Motor neuron (in vitro differentiated cells): ENCODE results near the gene RAB3GAP1. TPM values are rescaled to one million over a fixed set of nuclear protein-coding genes. Genes with fewer than 3 reads are reported as not detected.

Source experiments
- ATAC-seq, 8 experiments: fragments of 200-7000 bp; cut with Tn5 transposase; replicated peaks in 6 of 8; 2 replicates each; pipeline ENCODE4 v1.8.0; 2021; ENCODE audit warnings: mild to moderate bottlenecking in 8 of 8, moderate library complexity in 8 of 8
- H3K27ac ChIP-seq, 2 donors: fragments of 250-450 bp; sonication (Bioruptor Pico); 2 replicates each; pipeline ENCODE4 v1.9.0; 2021; ENCODE audit warnings: antibody characterized with exemption in 2 of 2, mild to moderate bottlenecking in 2 of 2, moderate library complexity in 1 of 2
- H3K4me1 ChIP-seq, 2 donors: fragments of 250-450 bp; sonication (Bioruptor Pico); replicated peaks in 1 of 2; 2 replicates each; pipeline ENCODE4 v1.6.1; 2021; ENCODE audit warnings: antibody characterized with exemption in 2 of 2, mild to moderate bottlenecking in 2 of 2, moderate library complexity in 1 of 2
- H3K4me3 ChIP-seq, 5 donors: fragments of 250-450 bp; sonication (Bioruptor Pico); 2 replicates each; pipeline ENCODE4 v1.9.0; 2021; ENCODE audit warnings: antibody characterized with exemption in 5 of 5, mild to moderate bottlenecking in 5 of 5, moderate library complexity in 4 of 5
- WGBS, 10 experiments: fragments of 450-650 bp; shearing (Covaris generic); methylation state at CpG; one replicate each; pipeline ENCODE4 v1.0.0; 2022; 5-methylcytosine and 5-hydroxymethylcytosine counted together
- in situ Hi-C, 9 experiments: fragments of 400-800 bp; cut with MboI; loops; one replicate each; pipeline ENCODE4 v1.15.0; 2021; ENCODE audit warnings: low sequenced_read_pairs in 9 of 9, low pct_unique_long_range_greater_than_20kb in 2 of 9; ENCODE audit not compliant: unreplicated experiment in 9 of 9
- total RNA-seq, 8 experiments: library from RNA; unstranded; fragments of 300-600 nt; gene quantifications; 2 replicates each; pipeline versions ENCODE4 v1.2.3 to v1.2.4, GENCODE V29; 2022

RAB3GAP1 gene
- total RNA-seq, 8 experiments from 2014 or later, result 28.1 to 56.5 (median 39.2) TPM

DNA sequence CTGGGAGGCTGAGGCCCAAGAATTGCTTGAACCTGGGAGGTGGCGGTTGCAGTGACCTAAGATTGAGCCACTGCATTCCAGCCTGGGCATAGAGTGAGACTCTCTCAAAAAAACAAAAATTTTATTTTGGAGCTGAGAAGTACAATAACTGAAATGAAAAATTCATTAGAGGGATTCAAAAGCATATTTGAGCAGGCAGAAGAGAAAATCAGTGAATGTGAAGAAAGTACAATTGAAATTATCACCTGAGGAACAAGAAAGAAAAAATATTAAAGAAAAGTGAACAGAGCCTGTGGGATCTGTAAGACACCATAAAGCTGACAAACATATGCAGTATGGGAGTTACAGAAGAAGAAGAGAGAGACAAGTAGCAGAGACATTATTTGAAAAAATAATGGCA lies 137.1 kb downstream of the RAB3GAP1 start:
- Histone ChIP-seq H3K27ac (no peak overlapping the region), H3K4me1 (no peaks in the 10 kb centered on the region), H3K4me3 (no peak overlapping the region)
- WGBS, 10 experiments, result 60 to 100% (median 100%) methylated on average over 1 of the region's 1 CpG; no CpG with 5 or more reads in 3 of the 10 experiments
- in situ Hi-C loops, result no loop called here
- ATAC-seq, result no peak

DNA sequence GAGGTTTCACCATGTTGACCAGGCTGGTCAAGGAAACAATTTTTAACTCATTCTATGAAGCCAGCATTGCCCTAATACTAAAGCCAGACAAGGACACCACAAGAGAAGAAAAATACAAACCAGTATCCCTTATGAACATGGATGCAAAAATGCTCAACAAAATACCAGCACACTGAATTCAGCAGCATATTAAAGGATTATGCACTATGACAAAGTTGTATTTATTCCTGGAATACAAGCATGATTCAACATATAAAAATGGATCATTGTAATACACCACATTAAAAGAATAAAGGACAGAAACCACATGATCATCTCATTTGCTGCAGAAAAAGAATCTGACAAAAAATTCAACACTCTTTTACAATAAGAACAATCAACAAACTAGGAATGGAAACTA lies 138.7 kb downstream of the RAB3GAP1 start:
- Histone ChIP-seq H3K4me1 (no peaks in the 10 kb centered on the region), H3K27ac (no peak overlapping the region), H3K4me3 (no peak overlapping the region)
- ATAC-seq, result no peak
- in situ Hi-C loops, result no loop called here

DNA sequence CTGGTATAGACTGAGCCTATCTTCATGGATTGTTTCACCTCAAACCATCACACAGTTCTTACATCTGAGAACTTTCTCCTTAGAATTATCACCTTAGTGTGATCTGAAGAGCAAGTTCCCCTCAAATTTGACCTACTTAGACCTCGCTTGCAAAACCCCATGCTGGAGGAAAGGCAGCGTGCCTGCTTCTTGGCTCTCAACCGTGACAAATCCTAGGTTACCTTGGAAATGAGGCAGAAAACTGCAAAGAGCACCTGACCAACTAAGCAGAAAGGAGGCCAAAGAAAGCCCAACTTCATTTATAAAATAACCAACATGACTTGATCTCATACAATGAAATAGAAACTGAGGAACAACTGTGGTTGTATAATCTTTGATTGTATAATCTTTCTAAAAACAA lies 146.4 kb downstream of the RAB3GAP1 start:
- in situ Hi-C loops, result no loop called here
- WGBS, 10 experiments, result 40 to 100% (median 85%) methylated on average over 1 to 3 of the region's 3 CpGs; no CpG with 5 or more reads in 2 of the 10 experiments
- no peak overlapping the region for H3K4me3 ChIP-seq

GRCh38 chr2:135202751-135203150 lies 150.7 kb downstream of the RAB3GAP1 start:
- Histone ChIP-seq H3K4me1 (no peaks in the 10 kb centered on the region), H3K4me3 (no peak overlapping the region), H3K27ac (no peak overlapping the region)
- no peak for ATAC-seq
- in situ Hi-C loops, result no loop called here

More for the DNA sequence above, 146.4 kb downstream of the RAB3GAP1 start:
- Histone ChIP-seq H3K27ac (no peak overlapping the region), H3K4me1 (no peaks in the 10 kb centered on the region)
- no peak for ATAC-seq

DNA sequence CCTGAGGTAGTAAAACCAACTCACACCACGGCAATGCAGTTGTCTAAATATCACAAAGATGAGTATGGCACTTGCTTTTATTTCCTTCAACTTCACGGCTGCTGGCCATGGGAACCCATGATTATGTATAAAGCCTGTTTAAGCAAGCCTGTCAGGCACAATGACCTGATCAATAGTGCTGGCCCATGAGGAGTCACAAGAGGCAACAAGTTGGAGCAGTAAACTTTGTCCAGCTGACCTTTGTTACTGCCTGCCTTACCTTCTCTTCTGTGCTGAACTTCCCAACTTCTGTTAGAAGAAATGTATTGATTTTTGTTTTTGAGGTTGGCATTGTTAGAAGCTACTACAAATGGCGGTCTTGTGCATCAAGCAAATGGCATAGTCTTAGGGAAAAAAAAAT lies 151.9 kb downstream of the RAB3GAP1 start:
- no peak for ATAC-seq
- in situ Hi-C loops, result no loop called here
- H3K4me1 ChIP-seq, result no peaks in the 10 kb centered on the region
- 70 to 100% (median 92%) methylated on average over 1 to 3 of the region's 3 CpGs; no CpG with 5 or more reads in 1 of the 10 experiments for WGBS, 10 experiments
- no peak overlapping the region for H3K4me3 ChIP-seq
- H3K27ac ChIP-seq, result no peak overlapping the region

GRCh38 chr2:135208016-135208415 lies 155.9 kb downstream of the RAB3GAP1 start:
- WGBS, 10 experiments, result 44 to 100% (median 64%) methylated on average over 1 to 2 of the region's 2 CpGs; no CpG with 5 or more reads in 1 of the 10 experiments
- no peak overlapping the region for H3K27ac ChIP-seq
- ATAC-seq, result no peak
- H3K4me1 ChIP-seq, result peaks cover 0 to 4% of the 10 kb centered on the region in 2 donors
- in situ Hi-C loops, result no loop called here
- H3K4me3 ChIP-seq, result no peak overlapping the region

GRCh38 chr2:135212757-135213156 lies 160.7 kb downstream of the RAB3GAP1 start:
- Histone ChIP-seq H3K4me1 (peaks cover 0 to 8% of the 10 kb centered on the region in 2 donors), H3K27ac (no peak overlapping the region), H3K4me3 (no peak overlapping the region)
- in situ Hi-C loops, result no loop called here
- 20 to 100% (median 71%) methylated on average over 1 to 2 of the region's 2 CpGs; no CpG with 5 or more reads in 1 of the 10 experiments for WGBS, 10 experiments
- peak in 4 of 8 experiments; percentile 35 to 60 (median 42) for ATAC-seq

- ATAC-seq, result no peak
- 67 to 100% (median 95%) methylated on average over 1 to 2 of the region's 2 CpGs; no CpG with 5 or more reads in 1 of the 10 experiments for WGBS, 10 experiments
- Histone ChIP-seq H3K4me1 (no peaks in the 10 kb centered on the region), H3K27ac (no peak overlapping the region), H3K4me3 (no peak overlapping the region)
- in situ Hi-C loops, result no loop called here
Measured at GRCh38 chr2:135218426-135218825, 166.3 kb downstream of the RAB3GAP1 start.

GRCh38 chr2:135219226-135219625 lies 167.1 kb downstream of the RAB3GAP1 start:
- H3K4me1 ChIP-seq, result no peaks in the 10 kb centered on the region
- in situ Hi-C loops, result no loop called here
- 88 to 100% (median 100%) methylated on average over 1 of the region's 1 CpG; no CpG with 5 or more reads in 3 of the 10 experiments for WGBS, 10 experiments
- H3K27ac ChIP-seq, result no peak overlapping the region
- no peak overlapping the region for H3K4me3 ChIP-seq
- no peak for ATAC-seq

Other genes with a start within 250 kb of the RAB3GAP1 start
- 1 to 10 TPM in 1 of 8 experiments, under 1 TPM in 6, not detected in 1; 0.16 to 1.5 (median 0.37) TPM for gene ACMSD, start 213.7 kb upstream of the RAB3GAP1 start, total RNA-seq
- 10 to 100 TPM; 23.6 to 52.6 (median 45.3) TPM for gene CCNT2, start 133.5 kb upstream of the RAB3GAP1 start, total RNA-seq
- gene MAP3K19, start 4.8 kb upstream of the RAB3GAP1 start, total RNA-seq, result 10 to 100 TPM in 1 of 8 experiments, under 1 TPM in 5, not detected in 2; 0.17 to 34.3 (median 0.58) TPM